Right lobe of liver (tissue), 6 donors: Measurements from ENCODE around the gene DGKZ. TPM values are rescaled to one million over a fixed set of nuclear protein-coding genes. Genes with fewer than 3 reads are reported as not detected.

ENCODE experiments used
- ATAC-seq, 4 donors: fragments of 200-7000 bp; cut with Tn5 transposase; one replicate each; pipeline ENCODE4 v1.9.1; 2020; ENCODE audit warnings: mild to moderate bottlenecking in 4 of 4, moderate library complexity in 4 of 4
- DNase-seq, 3 donors: peaks; one replicate each; pipeline ENCODE4 v3.0.0-alpha.2; 2020
- H3K27ac ChIP-seq, 3 donors: fragments of 200-600 bp; one replicate each; pipeline ENCODE4 v1.8.0; 2022
- H3K27me3 ChIP-seq, 2 donors: fragments of 200-600 bp; one replicate each; pipeline ENCODE4 v1.8.0; 2022
- H3K36me3 ChIP-seq, 4 donors: fragments of 200-600 bp; sonication (generic) in 1 of 4; one replicate each; pipeline versions ENCODE4 v1.5.1 to v1.8.0; 2017 to 2022; ENCODE audit warnings: control low read depth in 1 of 4
- H3K4me1 ChIP-seq, 4 donors: fragments of 200-600 bp; sonication (generic) in 1 of 4; one replicate each; pipeline versions ENCODE4 v1.5.1 to v1.8.0; 2017 to 2022; ENCODE audit warnings: control low read depth in 1 of 4
- H3K4me3 ChIP-seq, 3 donors: fragments of 200-600 bp; one replicate each; pipeline ENCODE4 v1.8.0; 2022
- H3K9me3 ChIP-seq, 4 donors: fragments of 200-600 bp; sonication (generic) in 1 of 4; one replicate each; pipeline versions ENCODE4 v1.5.1 to v1.8.0; 2017 to 2022; ENCODE audit warnings: control low read depth in 1 of 4
- CTCF ChIP-seq, 4 donors: fragments of 200-600 bp in 3 of 4; fragments of 450-650 bp in 1 of 4; IDR thresholded peaks; one replicate each; pipeline versions ENCODE4 v1.5.1 to v1.8.0; 2016 to 2022; ENCODE audit warnings: antibody characterized with exemption in 4 of 4, mild to moderate bottlenecking in 2 of 4
- POLR2A ChIP-seq: fragments of 450-650 bp; IDR thresholded peaks from one replicate; pipeline ENCODE4 v1.6.1; 2017; ENCODE audit warnings: antibody characterized with exemption, mild to moderate bottlenecking
- WGBS: methylation state at CpG from one replicate; pipeline ENCODE4 v1.1.6; 2018; ENCODE audit warnings: low coverage, low lambda C conversion rate; ENCODE audit not compliant: insufficient coverage; ENCODE audit errors: missing lambda C conversion rate; 5-methylcytosine and 5-hydroxymethylcytosine counted together
- intact Hi-C, 2 donors: fragments of 100-400 bp; cut with DNase I; formaldehyde crosslinking; loops; one replicate each; pipeline versions ENCODE4 v1.11.2 to v1.14.1; 2022
- total RNA-seq, 6 experiments: library from RNA; depleted of rRNA in 2 of 6; stranded (reverse); fragments of >200 nt in 2 of 6; fragmentation: NEBNext Ultra II Directional in 3 of 6; extraction: Animal tissue kit (Norgen Biotek cat#: 25700) in 3 of 6; gene quantifications; one replicate each; pipeline versions ENCODE4 v1.1.0 to v1.2.4, GENCODE V29; 2016 to 2023
- donor health status: DM: no; HTN: yes; CAD: no.
- donor health status: DM: no; HTN: no; CAD: no.
- donor health status: DM: no; HTN: no; CAD: no.
- donor health status: DM: no; HTN: yes; CAD: no.
- donor health status: DM: no; HTN: yes; CAD: no.

DGKZ gene
- total RNA-seq, 6 experiments from 2014 or later, result 10.7 to 57.9 (median 16.0) TPM

DNA sequence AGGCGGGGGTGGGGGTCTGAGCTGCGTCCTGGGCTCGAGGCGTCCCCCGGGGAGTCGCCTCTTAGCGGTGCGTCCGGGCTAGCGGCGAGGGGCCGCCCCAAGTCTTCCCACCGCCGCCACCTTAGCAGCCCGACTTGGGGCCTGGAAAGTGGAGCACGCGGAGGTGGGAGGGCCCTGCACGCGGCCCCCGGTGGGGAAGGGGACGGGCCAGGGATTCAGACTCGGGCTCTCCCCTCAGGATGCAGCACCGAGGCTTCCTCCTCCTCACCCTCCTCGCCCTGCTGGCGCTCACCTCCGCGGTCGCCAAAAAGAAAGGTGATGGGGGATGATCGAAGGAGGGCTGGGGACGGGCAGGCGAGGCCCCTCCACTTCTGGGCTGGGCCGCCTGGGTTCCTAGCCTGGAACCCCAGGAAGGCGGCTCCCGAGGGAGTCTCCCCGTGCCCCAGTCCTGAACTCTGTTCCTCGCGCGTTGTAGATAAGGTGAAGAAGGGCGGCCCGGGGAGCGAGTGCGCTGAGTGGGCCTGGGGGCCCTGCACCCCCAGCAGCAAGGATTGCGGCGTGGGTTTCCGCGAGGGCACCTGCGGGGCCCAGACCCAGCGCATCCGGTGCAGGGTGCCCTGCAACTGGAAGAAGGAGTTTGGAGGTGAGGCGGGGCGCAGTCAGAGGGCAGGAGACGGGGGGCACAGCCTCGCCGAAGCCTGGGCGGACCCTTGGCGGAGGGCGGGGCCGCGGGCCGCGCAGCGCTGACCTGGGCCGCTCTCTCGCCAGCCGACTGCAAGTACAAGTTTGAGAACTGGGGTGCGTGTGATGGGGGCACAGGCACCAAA lies 34.8 kb downstream of the DGKZ start:
- TF ChIP-seq CTCF (IDR thresholded peaks at IDR 0.05), result no peak
- no peak for TF ChIP-seq POLR2A
- 0% methylated on average over 7 of the region's 66 CpGs for WGBS

GRCh38 chr11:46382646-46383403 lies 35.6 kb downstream of the DGKZ start:
- 24% methylated on average over 10 of the region's 18 CpGs for WGBS
- Histone ChIP-seq H3K27ac (no peak overlapping the region), H3K4me3 (no peak overlapping the region), H3K9me3 (no peaks in the 10 kb centered on the region), H3K4me1 (peaks cover 0 to 8% (median 3%) of the 10 kb centered on the region in 4 donors), H3K36me3 (no peaks in the 10 kb centered on the region), H3K27me3 (no peaks in the 10 kb centered on the region)
- ATAC-seq (peak in 3 of 4 donors; percentile 12 to 37 (median 25)), DNase-seq (no peak)
- TF ChIP-seq POLR2A, result no peak
- peak; percentile 39 to 66 (median 54) for TF ChIP-seq CTCF (IDR thresholded peaks at IDR 0.05)
- intact Hi-C loops, result loop anchor here (10.0 kb wide), 1 partner anchor 152 kb away; no protein-coding TSS in a partner anchor

More for the DNA sequence above, 34.8 kb downstream of the DGKZ start:
- DNase-seq (no peak), ATAC-seq (no peak)
- H3K27me3 ChIP-seq, result no peaks in the 10 kb centered on the region
- no peaks in the 10 kb centered on the region for H3K36me3 ChIP-seq
- no peaks in the 10 kb centered on the region for H3K9me3 ChIP-seq
- H3K27ac ChIP-seq, result no peak overlapping the region
- H3K4me3 ChIP-seq, result peak overlapping the region; percentile 29 to 62 (median 58)
- intact Hi-C loops, result loop anchor here (10.0 kb wide), 1 partner anchor 153 kb away; no protein-coding TSS in a partner anchor
- peaks cover 0 to 8% (median 3%) of the 10 kb centered on the region in 4 donors for H3K4me1 ChIP-seq

GRCh38 chr11:46383404-46383758 lies 36.1 kb downstream of the DGKZ start:
- H3K27me3 ChIP-seq, result no peaks in the 10 kb centered on the region
- WGBS, result 63% methylated on average over 7 of the region's 7 CpGs
- DNase-seq (no peak), ATAC-seq (no peak)
- no peak for TF ChIP-seq CTCF (IDR thresholded peaks at IDR 0.05)
- no peak for TF ChIP-seq POLR2A
- H3K4me3 ChIP-seq, result no peak overlapping the region
- peaks cover 0 to 8% (median 3%) of the 10 kb centered on the region in 4 donors for H3K4me1 ChIP-seq
- H3K27ac ChIP-seq, result no peak overlapping the region
- intact Hi-C loops, result loop anchor here (10.0 kb wide), 1 partner anchor 151 kb away; no protein-coding TSS in a partner anchor
- no peaks in the 10 kb centered on the region for H3K36me3 ChIP-seq
- H3K9me3 ChIP-seq, result no peaks in the 10 kb centered on the region

- WGBS, result 89% methylated on average over 4 of the region's 12 CpGs
- H3K4me3 ChIP-seq, result no peak overlapping the region
- TF ChIP-seq POLR2A (no peak), CTCF (IDR thresholded peaks at IDR 0.05) (no peak)
- H3K27ac ChIP-seq, result no peak overlapping the region
- no peak for ATAC-seq
- no peaks in the 10 kb centered on the region for H3K36me3 ChIP-seq
- H3K27me3 ChIP-seq, result no peaks in the 10 kb centered on the region
- no peak for DNase-seq
- H3K9me3 ChIP-seq, result no peaks in the 10 kb centered on the region
- intact Hi-C loops, result loop anchor here (10.0 kb wide), 1 partner anchor 151 kb away; no protein-coding TSS in a partner anchor
- H3K4me1 ChIP-seq, result peaks cover 0 to 10% (median 3%) of the 10 kb centered on the region in 4 donors
These were observed 36.9 kb downstream of the DGKZ start for GRCh38 chr11:46383974-46384701.
